Activated CD4-positive, alpha-beta T cell treated with anti-CD3 and anti-CD28 coated beads, Interleukin-2, amount 50 U/mL, for 1 hour (primary cell): ENCODE data around the gene FCER1G.
"Not testable (repeated sequence)": the region's sequence is repeated elsewhere in the genome, so short reads cannot be mapped to it uniquely, and the experiment has no call there.

Experiments
- DNase-seq: peaks from one replicate; pipeline ENCODE4 v3.0.0-alpha.2; 2020

FCER1G gene

GRCh38 chr1:161209790-161210409 lies 5.2 kb upstream of the FCER1G start:
- peak; percentile 70 for DNase-seq

- DNase-seq: no peak
These were observed 726 bp upstream of the FCER1G start for GRCh38 chr1:161214369-161214768.

DNA sequence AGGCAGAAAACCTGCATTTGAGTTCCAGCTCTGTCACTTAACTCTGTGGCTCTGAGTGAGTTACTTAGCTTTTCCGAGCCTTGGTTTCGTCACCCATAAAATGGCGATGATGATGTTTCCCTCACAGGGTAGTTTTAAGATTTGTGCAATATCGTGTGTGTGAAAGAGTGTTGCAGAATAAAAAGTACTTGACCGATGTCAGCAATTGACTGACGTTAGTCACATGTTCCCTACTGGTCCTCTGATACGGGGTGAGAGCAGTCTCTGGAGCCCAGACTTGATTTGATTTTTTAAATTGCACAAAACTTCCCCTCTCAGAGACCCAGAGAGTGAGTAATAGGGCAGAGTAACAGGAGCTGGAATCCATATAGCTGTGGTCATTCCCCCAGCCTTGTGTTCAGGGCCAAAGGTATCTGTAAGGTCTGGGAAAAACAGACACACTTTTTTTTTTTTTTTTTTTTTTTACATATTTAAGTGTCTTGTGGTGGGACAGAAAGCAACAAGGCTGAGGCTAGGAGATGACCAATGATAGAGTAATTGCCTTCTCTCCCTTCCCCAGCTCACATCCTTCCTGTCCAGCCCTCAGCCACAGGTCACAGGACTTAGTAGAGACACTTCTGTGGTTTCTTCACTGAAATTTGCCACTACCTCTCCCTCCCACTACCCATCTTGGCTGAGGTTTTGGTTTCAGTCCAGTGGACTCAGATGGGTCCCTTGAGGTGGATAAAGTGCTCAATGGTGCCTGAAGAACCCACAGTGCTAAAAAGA lies 2.0 kb downstream of the FCER1G start:
- no peak for DNase-seq

GRCh38 chr1:161217831-161218230 lies 2.7 kb downstream of the FCER1G start:
- DNase-seq: no peak

DNA sequence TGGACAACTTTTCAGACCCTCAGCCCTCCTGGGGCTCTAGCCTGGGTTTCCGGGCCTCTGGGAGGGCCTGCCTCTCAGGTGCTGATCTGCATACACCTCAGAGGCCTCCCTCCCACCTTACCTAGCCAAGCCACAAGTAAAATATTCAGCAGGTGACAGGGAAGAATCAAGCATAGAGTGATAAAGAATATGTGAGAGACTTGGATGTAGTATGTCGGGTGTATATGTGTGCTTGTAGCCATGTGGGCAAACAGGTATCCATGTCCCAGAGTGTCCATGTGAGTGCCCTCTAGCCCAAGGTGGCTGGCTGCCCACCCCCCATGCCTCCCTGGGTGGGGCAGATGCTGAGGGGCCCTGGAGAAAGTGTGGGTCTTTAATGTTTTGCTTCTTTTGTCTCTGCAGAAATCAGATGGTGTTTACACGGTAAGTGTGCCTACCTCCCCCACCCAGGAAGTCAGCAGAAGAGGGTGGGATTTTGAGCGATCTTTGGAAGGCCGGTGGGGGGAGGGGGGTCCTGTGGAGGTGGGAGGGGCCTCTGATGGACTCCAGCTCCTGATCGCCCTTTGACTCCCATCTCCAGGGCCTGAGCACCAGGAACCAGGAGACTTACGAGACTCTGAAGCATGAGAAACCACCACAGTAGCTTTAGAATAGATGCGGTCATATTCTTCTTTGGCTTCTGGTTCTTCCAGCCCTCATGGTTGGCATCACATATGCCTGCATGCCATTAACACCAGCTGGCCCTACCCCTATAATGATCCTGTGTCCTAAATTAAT lies 3.4 kb downstream of the FCER1G start:
- no peak for DNase-seq

DNA sequence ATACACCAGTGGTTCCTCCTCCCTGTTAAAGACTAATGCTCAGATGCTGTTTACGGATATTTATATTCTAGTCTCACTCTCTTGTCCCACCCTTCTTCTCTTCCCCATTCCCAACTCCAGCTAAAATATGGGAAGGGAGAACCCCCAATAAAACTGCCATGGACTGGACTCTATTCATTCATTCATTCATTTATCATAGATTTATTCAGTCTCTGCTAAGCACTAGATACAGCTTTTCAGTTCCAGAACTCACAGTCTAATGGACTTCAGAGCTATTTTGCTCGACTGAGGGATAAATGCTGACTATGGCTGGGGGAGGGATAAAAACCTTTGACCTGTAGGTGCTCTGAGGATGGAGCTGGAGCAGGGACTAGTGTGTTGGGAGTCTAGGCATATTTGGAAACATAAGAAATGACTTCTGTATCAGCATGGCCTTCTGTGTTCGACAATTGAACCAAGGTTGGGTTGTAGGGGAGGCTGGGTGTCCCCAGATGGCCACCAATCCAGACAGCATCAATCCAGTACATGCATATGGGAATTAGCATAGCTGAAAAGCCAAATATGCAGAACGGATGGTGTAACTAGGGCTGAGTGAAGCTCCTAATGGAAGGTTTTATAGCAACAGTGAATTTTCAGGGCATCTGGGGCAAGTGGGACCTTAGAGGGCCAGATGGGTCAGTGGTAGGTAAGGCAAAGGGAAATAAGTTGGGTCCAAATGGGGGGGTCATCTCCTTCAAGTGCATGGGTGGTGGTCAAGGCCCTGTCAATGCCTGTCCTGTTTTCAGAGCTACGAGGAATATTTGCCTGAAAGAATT lies 4.2 kb downstream of the FCER1G start:
- DNase-seq: no peak

DNA sequence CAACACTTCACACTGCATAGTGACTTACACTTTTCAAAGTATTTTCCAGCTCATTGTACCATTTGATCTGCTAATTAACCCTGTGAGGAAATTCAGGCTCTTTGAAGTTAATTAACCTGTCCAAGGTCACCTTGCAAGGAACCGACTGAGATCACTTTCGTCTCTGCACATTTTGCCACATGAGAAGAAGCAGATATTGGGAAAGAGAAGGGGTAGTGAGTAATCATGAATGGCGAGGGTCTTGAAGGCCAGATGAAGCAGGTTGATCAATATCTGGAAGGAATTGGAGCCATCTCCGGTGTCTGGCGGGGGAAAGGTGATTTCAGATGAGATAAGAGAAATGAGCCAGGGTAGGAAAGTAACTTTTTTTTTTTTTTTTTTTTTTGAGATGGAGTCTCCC lies 4.9 kb downstream of the FCER1G start:
- DNase-seq: no peak

GRCh38 chr1:161222175-161223019 lies 7.3 kb downstream of the FCER1G start:
- DNase-seq: no peak

GRCh38 chr1:161223805-161224694 lies 9.0 kb downstream of the FCER1G start:
- no peak for DNase-seq

GRCh38 chr1:161224695-161225087 lies 9.6 kb downstream of the FCER1G start:
- DNase-seq: not testable (repeated sequence)

DNA sequence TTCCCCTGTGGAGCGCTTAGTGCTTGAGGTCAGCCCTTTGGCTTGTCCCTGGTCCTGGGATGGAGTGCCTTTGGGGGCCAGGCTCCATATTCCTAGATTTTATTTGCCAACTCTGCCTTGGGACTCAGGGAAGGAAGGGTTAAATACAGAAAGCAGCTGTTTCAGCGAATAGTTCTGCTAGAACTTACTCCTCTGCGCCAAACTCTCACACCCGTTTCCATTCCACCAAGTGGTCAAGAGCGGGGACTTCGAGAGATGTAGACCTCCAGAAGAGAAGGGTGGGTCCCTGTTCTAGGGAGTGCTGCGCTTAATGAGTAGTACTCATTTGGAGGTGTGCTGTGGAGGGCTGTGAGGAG lies 10.1 kb downstream of the FCER1G start:
- no peak for DNase-seq

- DNase-seq: peak; percentile 85
These were observed 10.6 kb downstream of the FCER1G start, which contains the start of gene TOMM40L for GRCh38 chr1:161225534-161226319. Gene TOMM40L, plus strand, starts transcription at chr1:161226060. Its CDS starts 430 bp downstream, at chr1:161226490.

- no peak for DNase-seq
These were observed 11.2 kb downstream of the FCER1G start for GRCh38 chr1:161226320-161226711.

DNA sequence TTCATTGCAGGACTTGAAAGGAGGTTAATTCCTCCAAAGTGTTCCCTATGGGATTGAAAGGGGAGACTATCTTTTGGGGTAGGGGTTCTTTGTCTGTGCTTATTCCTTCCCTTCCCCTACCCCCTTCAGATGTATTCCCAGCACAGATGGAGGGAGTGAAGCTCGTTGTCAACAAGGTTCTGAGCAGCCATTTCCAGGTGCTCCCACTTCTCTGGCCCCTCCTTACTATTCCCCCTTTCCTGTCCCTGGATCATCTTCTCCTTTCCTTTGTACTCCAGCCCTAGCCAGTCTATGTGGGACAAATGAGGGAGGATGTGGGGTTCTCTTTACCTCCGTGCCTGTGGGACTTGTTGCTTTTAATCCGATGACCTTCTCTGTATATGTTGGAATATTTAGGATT lies 11.7 kb downstream of the FCER1G start:
- no peak for DNase-seq

GRCh38 chr1:161227196-161227871 lies 12.2 kb downstream of the FCER1G start:
- DNase-seq: peak; percentile 93

GRCh38 chr1:161228032-161228431 lies 12.9 kb downstream of the FCER1G start:
- no peak for DNase-seq

- DNase-seq: no peak
These were observed 14.8 kb downstream of the FCER1G start for GRCh38 chr1:161229896-161230295.

- DNase-seq: no peak
These were observed 15.7 kb downstream of the FCER1G start for GRCh38 chr1:161230762-161231161.

DNA sequence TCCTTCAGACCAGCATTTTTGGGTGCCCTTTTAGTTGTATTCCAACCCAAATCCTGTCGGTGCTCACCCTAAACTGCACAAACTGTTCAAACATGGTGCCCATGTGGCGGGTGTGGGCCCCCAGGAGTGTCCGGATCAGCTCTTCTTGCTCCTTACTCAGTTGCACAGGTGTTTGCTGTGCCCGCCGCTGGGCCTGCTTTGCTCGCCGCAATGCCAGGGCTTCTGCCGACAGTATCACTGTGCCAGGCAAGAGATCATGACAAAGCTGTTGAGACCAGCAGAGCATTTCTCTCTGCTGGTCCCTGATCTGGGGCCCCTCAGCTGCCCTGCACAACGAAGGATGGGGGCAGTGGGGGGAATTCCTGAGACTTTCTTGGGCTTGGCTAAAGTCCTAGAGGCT lies 18.0 kb downstream of the FCER1G start:
- DNase-seq: no peak
